K562 (cell line): ENCODE data around the gene ZNF862. TPM values are rescaled to one million over a fixed set of nuclear protein-coding genes. Genes with fewer than 3 reads are reported as not detected.

Source experiments
- ATAC-seq: fragments of 200-7000 bp; cut with Tn5 transposase; 3 replicates; pipeline ENCODE4 v1.9.1; 2020; ENCODE audit warnings: moderate library complexity
- BruUV-seq: library from RNA; stranded (reverse); fragments of 400-500 nt; replicated peaks from 2 replicates; lab custom pipeline; 2021; lab: Mats Ljungman, UMichigan
- CTCF ChIA-PET: fragments of 300-600 bp; formaldehyde crosslinking; extraction: SDS; loops from one replicate; lab custom pipeline; 2021; ENCODE audit warnings: low intra/inter-chr PET ratio; lab: Yijun Ruan, JAX
- POLR2A ChIA-PET: fragments of 300-600, 350-650 bp; sonication (Branson Sonifier 250); formaldehyde crosslinking; extraction: SDS; loops from one replicate; lab custom pipeline; 2021; ENCODE audit warnings: antibody characterized with exemption, inconsistent platforms; lab: Yijun Ruan, JAX
- DNase-seq, 4 experiments: peaks; one replicate each; pipeline versions ENCODE4 v3.0.0 to v3.0.0-alpha.2; 2011 to 2018; ENCODE audit warnings: low spot score in 3 of 4, mixed read lengths in 3 of 4; ENCODE audit errors: extremely low read depth in 1 of 4
- FAIRE-seq: peaks from 2 replicates; lab custom pipeline; 2011; peaks lifted over from hg19 to GRCh38; lab: Jason Lieb, UNC
- H2AFZ ChIP-seq: 2 replicates; pipeline ENCODE4 v1.6.0; 2011; ENCODE audit warnings: low read depth, low read length, control low read depth, inconsistent platforms
- H3K27ac ChIP-seq: fragments of 200-600 bp; 3 replicates; pipeline ENCODE4 v1.8.0; 2011; ENCODE audit warnings: low read depth, mild to moderate bottlenecking, control low read depth, inconsistent platforms, low read length, moderate library complexity, mixed read lengths; ENCODE audit errors: extremely low read depth
- H3K27me3 ChIP-seq, 2 experiments: fragments of 300-600 bp in 1 of 2; 2 replicates in 1 of 2; 3 replicates in 1 of 2; pipeline versions ENCODE4 v1.6.0 to v1.8.0; 2011; ENCODE audit warnings: inconsistent platforms in 2 of 2, low read length in 2 of 2, mild to moderate bottlenecking in 1 of 2, mixed read lengths in 1 of 2, moderate library complexity in 1 of 2; ENCODE audit not compliant: control insufficient read depth in 2 of 2, insufficient read depth in 2 of 2
- H3K36me3 ChIP-seq: fragments of 300-600 bp; 3 replicates; pipeline ENCODE4 v1.8.0; 2011; ENCODE audit warnings: mild to moderate bottlenecking, low read length, inconsistent platforms; ENCODE audit not compliant: control insufficient read depth, insufficient read depth
- H3K4me1 ChIP-seq, 2 experiments: fragments of 200-600 bp in 1 of 2; replicated peaks in 1 of 2; 2 replicates in 1 of 2; 3 replicates in 1 of 2; pipeline versions ENCODE4 v1.5.1 to v1.8.0; 2011; ENCODE audit warnings: inconsistent platforms in 2 of 2, low read length in 2 of 2, mild to moderate bottlenecking in 1 of 2, mixed read lengths in 1 of 2, moderate library complexity in 1 of 2; ENCODE audit not compliant: control insufficient read depth in 2 of 2, insufficient read depth in 2 of 2
- H3K4me2 ChIP-seq: 2 replicates; pipeline ENCODE4 v1.6.1; 2011; ENCODE audit warnings: low read length, control low read depth, inconsistent platforms, mixed read lengths; ENCODE audit not compliant: insufficient read depth
- H3K4me3 ChIP-seq: fragments of 200-600 bp; sonication (generic), shearing (Covaris generic); 2 replicates; pipeline ENCODE4 v1.5.1; 2016; ENCODE audit warnings: control low read depth, inconsistent platforms
- H3K79me2 ChIP-seq: fragments of 200-600 bp; 3 replicates; pipeline ENCODE4 v1.8.0; 2011; ENCODE audit warnings: low read length, inconsistent platforms; ENCODE audit not compliant: control insufficient read depth, insufficient read depth
- H3K9ac ChIP-seq, 2 experiments: 2 replicates each; pipeline versions ENCODE4 v1.6.0 to v1.6.1; 2011; ENCODE audit warnings: low read depth in 2 of 2, low read length in 2 of 2, control low read depth in 1 of 2, inconsistent platforms in 1 of 2, mild to moderate bottlenecking in 1 of 2, mixed read lengths in 1 of 2; ENCODE audit not compliant: insufficient read depth in 1 of 2
- H3K9me1 ChIP-seq: one replicate; pipeline ENCODE4 v1.6.0; 2011; ENCODE audit warnings: inconsistent platforms, mild to moderate bottlenecking, low read length, moderate library complexity; ENCODE audit not compliant: control insufficient read depth, insufficient read depth
- H3K9me3 ChIP-seq: replicated peaks from 2 replicates; pipeline ENCODE4 v1.5.1; 2011; ENCODE audit warnings: low read depth, low read length, inconsistent platforms; ENCODE audit not compliant: control insufficient read depth, insufficient read depth
- H4K20me1 ChIP-seq: replicated peaks from 2 replicates; pipeline ENCODE4 v1.6.1; 2011; ENCODE audit warnings: low read length, inconsistent platforms, mixed read lengths; ENCODE audit not compliant: control insufficient read depth, insufficient read depth
- ATF7 ChIP-seq: fragments of 450-650 bp; IDR thresholded peaks from 2 replicates; pipeline ENCODE4 v1.7.1; 2014; ENCODE audit warnings: mild to moderate bottlenecking, moderate library complexity
- CTCF ChIP-seq, 3 experiments: IDR thresholded peaks in 2 of 3; conservative IDR thresholded peaks in 1 of 3; 2 replicates each; pipeline ENCODE4 v1.5.1; 2011 to 2012; ENCODE audit warnings: low read length in 3 of 3, mild to moderate bottlenecking in 3 of 3, control low read depth in 2 of 3, improper control_type of control experiment in 1 of 3, inconsistent platforms in 1 of 3, low read depth in 1 of 3, mixed read lengths in 1 of 3, moderate library complexity in 1 of 3; ENCODE audit not compliant: insufficient read depth in 2 of 3
- E2F3 ChIP-seq: fragments of 250-450 bp; sonication (Bioruptor Pico); IDR thresholded peaks from 2 replicates; pipeline ENCODE4 v1.4.0; 2020; ENCODE audit warnings: mild to moderate bottlenecking
- RAD21 ChIP-seq, 2 experiments: fragments of 250-450 bp in 1 of 2; fragments of 450-650 bp in 1 of 2; sonication (Bioruptor Pico) in 1 of 2; formaldehyde crosslinking in 1 of 2; IDR thresholded peaks in 1 of 2; conservative IDR thresholded peaks in 1 of 2; 2 replicates each; pipeline versions ENCODE4 v1.4.0 to v1.8.0; 2020 to 2022; ENCODE audit warnings: mild to moderate bottlenecking in 2 of 2, moderate library complexity in 1 of 2
- XRCC4 ChIP-seq: IDR thresholded peaks from one replicate; pipeline ENCODE4 v1.6.1; 2011; ENCODE audit not compliant: insufficient read depth, insufficient read length; ENCODE audit errors: extremely low read depth
- WGBS: fragments of 100-300 bp; shearing (Covaris generic); methylation state at CpG from one replicate; pipeline ENCODE4 v1.1.6; 2016; ENCODE audit warnings: low coverage, mixed read lengths; ENCODE audit not compliant: insufficient coverage; ENCODE audit errors: missing lambda C conversion rate; 5-methylcytosine and 5-hydroxymethylcytosine counted together
- in situ Hi-C: fragments of 300-500 bp; cut with MboI; formaldehyde crosslinking; loops from 4 replicates; pipeline ENCODE4 v1.15.0; 2018; ENCODE audit warnings: inconsistent platforms, mixed read lengths
- intact Hi-C: fragments of 100-400 bp; cut with micrococcal nuclease; formaldehyde crosslinking; loops from 2 replicates; pipeline ENCODE4 v1.14.2; 2022
- polyA plus RNA-seq, 8 experiments: library from polyadenylated mRNA; depleted of rRNA in 4 of 8; stranded (reverse) in 5 of 8; unstranded in 3 of 8; fragments of >200 nt; fragmentation: Nextera tagmentation in 2 of 8; fragmentation: Illumina TruSeq in 1 of 8; extraction: Ambion mirVana in 2 of 8; extraction: Trizol in 1 of 8; gene quantifications; 2 replicates each; pipeline versions ENCODE4 v1.2.1 to v1.2.3, GENCODE V29; 2011 to 2014; ENCODE audit warnings: inconsistent platforms in 1 of 8, missing spikeins in 1 of 8
- total RNA-seq, 7 experiments: library from RNA; depleted of rRNA in 6 of 7; stranded (reverse); fragments of >200 nt in 6 of 7; fragmentation: Illumina TruSeq in 2 of 7; extraction: Trizol in 2 of 7; gene quantifications; 2 replicates each; pipeline versions ENCODE4 v1.2.1 to v1.2.3, GENCODE V29; 2011 to 2021; ENCODE audit warnings: low replicate concordance in 1 of 7

ZNF862 gene
- total and polyA plus RNA-seq, 9 of the 15 experiments (the other 6 are each of a cell fraction or from before 2014, with no cell fraction given): 1.1 to 3.9 (median 2.6) TPM

- Histone ChIP-seq H3K4me2 (no peak overlapping the region), H3K27me3 (peaks cover 12 to 57% of the 10 kb centered on the region in 2 experiments; a peak in 4 of 5 replicates), H3K36me3 (no peaks in the 10 kb centered on the region), H3K9ac (no peak overlapping the region), H3K79me2 (no peaks in the 10 kb centered on the region), H3K9me3 (no peaks in the 10 kb centered on the region), H4K20me1 (no peaks in the 10 kb centered on the region; the same call in 1 of the 2 replicates), H3K9me1 (no peaks in the 10 kb centered on the region), H3K27ac (no peak overlapping the region), H3K4me3 (no peak overlapping the region), H3K4me1 (peaks cover 0 to 44% of the 10 kb centered on the region in 2 experiments; a peak in 2 of 5 replicates), H2AFZ (no peak overlapping the region)
- in situ Hi-C loops: no loop called here
- FAIRE-seq (no peak), ATAC-seq (peak; percentile 20), DNase-seq (peak in 2 of 4 experiments; percentile 56 to 58)
- TF ChIP-seq RAD21 (CRISPR knock-in tag; conservative IDR thresholded peaks at IDR 0.05 in 1 of 2, IDR thresholded peaks at IDR 0.05 in 1 of 2) (0 out of 4 replicates have a peak, but pooled peaks of 1 of the 2 experiments have one; percentile 11), E2F3 (no peak), ATF7 (no peak), CTCF (IDR thresholded peaks at IDR 0.05 in 2 of 3, conservative IDR thresholded peaks at IDR 0.05 in 1 of 3; ENCODE audit: insufficient read depth in 2 of 3, low read depth in 1 of 3, low read length in 3 of 3) (peak in 2 of 3 experiments; percentile 15 to 41; a peak in 2 of 6 replicates), XRCC4 (no peak)
- POLR2A ChIA-PET: interaction anchor here (0.6 to 1.2 kb wide), 3 partner anchors 8 to 134 kb away, joined by 3 to 6 read pairs (median 3); no protein-coding TSS in a partner anchor
- BruUV-seq: no TSS peak
- intact Hi-C loops: no loop called here
- CTCF ChIA-PET: no interaction called here
- 10% methylated on average over 19 of the region's 19 CpGs for WGBS
Measured at GRCh38 chr7:149796287-149796860, 41.8 kb upstream of the ZNF862 start.
